K562 treated with DMSO at 1 percent for 4 hours (cell line): ENCODE data around the gene PPWD1. TPM values are rescaled to one million over a fixed set of nuclear protein-coding genes. Genes with fewer than 3 reads are reported as not detected.

Experiments
- total RNA-seq: library from RNA; unstranded; fragments of 300-600 nt; gene quantifications from 2 replicates; pipeline ENCODE4 v1.2.3, GENCODE V29; 2022; ENCODE audit not compliant: insufficient read depth

Gene PPWD1
- total RNA-seq = 16.9 and 23.3 TPM in 2 replicates

DNA sequence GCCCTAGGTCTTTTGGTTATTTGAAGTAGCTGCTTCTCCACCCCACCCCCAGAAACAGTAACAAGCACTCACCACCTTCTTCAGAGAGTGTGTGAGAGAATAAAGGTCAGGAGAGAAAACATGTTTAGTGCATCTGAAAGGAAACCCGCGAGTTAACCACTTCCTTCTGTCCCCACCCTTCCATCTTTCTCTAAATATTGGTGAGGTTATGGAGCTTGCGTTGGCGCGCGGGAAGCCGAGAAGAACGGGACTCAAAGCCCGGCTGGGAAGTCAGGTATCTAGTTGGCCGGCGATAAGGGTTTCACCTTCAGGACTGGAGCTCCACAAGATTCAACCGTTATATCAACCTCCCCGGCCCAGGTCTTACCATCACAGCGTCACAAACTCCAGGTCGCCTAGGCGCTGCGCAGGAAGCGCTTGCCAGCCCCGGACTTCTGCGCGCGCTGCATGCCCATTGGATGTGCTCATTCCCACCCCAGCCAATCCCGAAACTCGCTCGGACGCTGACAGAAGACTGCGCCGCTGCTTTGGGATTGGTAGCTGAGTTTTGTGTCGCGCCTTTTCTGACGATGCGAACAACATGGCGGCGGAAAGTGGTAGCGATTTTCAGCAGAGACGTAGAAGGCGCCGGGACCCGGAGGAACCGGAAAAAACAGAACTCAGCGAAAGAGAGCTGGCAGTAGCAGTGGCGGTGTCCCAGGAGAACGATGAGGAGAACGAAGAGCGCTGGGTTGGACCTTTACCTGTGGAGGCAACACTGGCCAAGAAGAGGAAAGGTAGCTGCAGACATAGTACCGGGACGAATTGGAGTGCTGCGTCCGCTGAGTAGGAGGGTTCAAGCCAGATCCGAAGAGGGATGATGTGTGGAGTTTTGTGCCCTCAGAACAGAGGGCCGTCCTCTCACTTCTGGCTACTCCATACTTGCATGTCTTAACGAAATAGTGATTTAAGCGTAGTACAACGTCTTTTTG lies at the start of gene PPWD1, which contains the start of gene CENPK:
PPWD1 (plus strand) TSS at position 566 of the 971 bp plus-strand sequence; CDS start at position 581, 15 bp downstream.
CENPK (minus strand) TSS at position 438 of the 971 bp plus-strand sequence. CDS start 8,261 bp downstream, outside the sequence.

DNA sequence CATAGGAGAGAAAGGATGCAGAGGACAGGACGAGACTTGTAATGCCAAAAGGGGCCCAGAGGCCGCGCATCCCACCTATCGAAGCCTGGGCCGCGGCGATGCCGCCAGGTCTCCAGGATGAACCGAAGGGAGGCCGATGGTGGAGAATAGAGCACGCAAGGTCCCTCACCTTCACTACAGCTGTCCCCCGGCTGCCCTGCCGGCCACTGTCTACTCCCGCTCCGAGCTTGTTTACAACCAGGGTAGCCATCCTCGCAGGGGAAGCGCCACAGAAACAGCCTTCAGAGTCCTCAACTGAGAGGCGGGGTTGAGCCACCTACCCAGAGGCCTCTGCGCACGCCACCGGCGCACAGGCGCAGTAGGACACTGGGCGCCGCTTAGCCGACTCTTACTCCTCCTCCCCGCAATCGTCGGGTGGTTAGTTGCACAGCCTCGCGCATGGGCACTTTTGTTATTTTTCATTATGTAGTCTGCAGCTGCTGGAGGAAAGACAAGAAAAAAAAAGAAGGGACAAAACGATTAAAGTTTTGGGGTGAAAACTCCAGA lies 61.0 kb downstream of the PPWD1 start, which contains the start of gene TRIM23:
TRIM23 (minus strand) TSS at position 309 of the 546 bp plus-strand sequence; CDS start at position 250, 59 bp downstream.

DNA sequence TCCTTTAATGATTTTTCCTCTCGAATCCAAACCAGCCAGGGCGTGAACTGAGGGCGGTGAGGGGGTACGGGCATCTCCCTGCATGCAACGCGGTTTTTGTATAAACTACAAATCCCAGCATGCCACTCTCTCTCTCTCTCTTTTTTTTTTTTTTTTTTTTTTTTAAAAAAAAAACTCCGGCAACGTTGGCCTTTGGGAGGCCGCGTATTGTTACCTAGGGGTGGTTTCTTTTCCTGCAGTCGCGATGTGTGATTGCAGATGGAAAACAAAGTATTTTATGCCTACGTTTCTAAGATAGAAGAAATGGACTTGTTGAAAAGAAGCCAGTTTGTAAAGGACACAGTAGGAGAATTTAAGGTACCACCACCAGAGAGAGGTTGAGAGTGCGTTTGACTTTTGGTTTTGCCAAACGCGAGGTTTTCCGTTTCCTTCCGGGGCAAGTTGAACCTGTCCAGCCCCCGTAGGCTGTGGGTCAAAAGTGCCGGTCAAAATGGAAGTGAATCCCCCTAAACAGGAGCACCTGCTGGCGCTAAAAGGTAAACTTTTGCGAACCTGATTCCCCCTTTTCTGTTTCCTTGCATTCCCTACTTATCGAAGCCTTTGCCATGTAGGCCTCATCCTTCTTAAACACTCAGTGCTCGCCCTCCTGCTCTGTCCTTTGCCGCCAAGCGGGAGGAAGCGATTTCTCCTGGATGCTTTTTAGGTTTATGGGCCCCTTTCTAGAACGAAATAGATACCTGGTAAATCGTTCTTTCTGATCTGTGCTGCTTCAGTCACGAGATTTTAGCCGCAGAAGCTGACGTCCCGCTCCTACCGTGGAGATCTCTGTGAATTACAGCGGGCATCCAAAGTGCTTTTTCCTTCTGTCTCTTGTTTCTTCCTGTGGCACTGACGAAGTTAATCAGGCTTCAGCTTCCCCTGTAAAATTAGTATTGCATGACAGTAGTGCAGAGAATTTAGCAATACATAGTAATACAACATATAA lies 61.8 kb downstream of the PPWD1 start, which contains the start of the genes SHLD3 and TRAPPC13:
SHLD3 (plus strand) TSS at position 457 of the 985 bp plus-strand sequence. CDS start 4,561 bp downstream, outside the sequence.
TRAPPC13 (plus strand) TSS at position 457 of the 985 bp plus-strand sequence; CDS start at position 491, 34 bp downstream.

Other genes with a start within 250 kb of the PPWD1 start
- 0.84 and 2.7 TPM in 2 replicates for gene ADAMTS6, start 81.4 kb upstream of the PPWD1 start, total RNA-seq
- gene CENPK, start 128 bp upstream of the PPWD1 start, total RNA-seq = 16.3 and 24.7 TPM in 2 replicates
- 6.5 and 6.7 TPM in 2 replicates for gene TRIM23, start 61.0 kb downstream of the PPWD1 start, total RNA-seq
- gene SHLD3, start 61.7 kb downstream of the PPWD1 start, total RNA-seq = 3.8 and 5.0 TPM in 2 replicates
- 8.2 and 9.6 TPM in 2 replicates for gene TRAPPC13, start 61.7 kb downstream of the PPWD1 start, total RNA-seq
- gene SGTB, start 158.8 kb downstream of the PPWD1 start, total RNA-seq = 1.6 and 1.9 TPM in 2 replicates
- gene NLN, start 158.9 kb downstream of the PPWD1 start, total RNA-seq = 9.2 and 11.7 TPM in 2 replicates